Prostate gland (tissue), 2 donors: ENCODE results near the gene DMBT1. TPM values are rescaled to one million over a fixed set of nuclear protein-coding genes. Genes with fewer than 3 reads are reported as not detected.

Experiments used
- DNase-seq: peaks from one replicate; pipeline ENCODE4 v3.0.0-alpha.2; 2019; ENCODE audit warnings: low spot score
- H3K27ac ChIP-seq, 2 donors: fragments of 200-600 bp; sonication (generic); 2 replicates each; pipeline ENCODE4 v1.5.1; 2017 to 2019
- H3K27me3 ChIP-seq: fragments of 200-600 bp; sonication (generic); replicated peaks from 2 replicates; pipeline ENCODE4 v1.5.1; 2019; ENCODE audit not compliant: insufficient read depth
- H3K36me3 ChIP-seq, 2 donors: fragments of 200-600 bp; sonication (generic); 1 replicate in 1 of 2; 2 replicates in 1 of 2; pipeline versions ENCODE4 v1.5.1 to v1.8.1; 2017 to 2019
- H3K4me1 ChIP-seq: fragments of 200-600 bp; sonication (generic); replicated peaks from 2 replicates; pipeline ENCODE4 v1.5.1; 2019
- H3K4me3 ChIP-seq, 2 donors: fragments of 200-600 bp; sonication (generic); 2 replicates each; pipeline ENCODE4 v1.5.1; 2017 to 2019
- H3K9me3 ChIP-seq: fragments of 200-600 bp; sonication (generic); 2 replicates; pipeline ENCODE4 v1.5.1; 2017
- CTCF ChIP-seq, 4 experiments: fragments of 200-600 bp in 2 of 4; fragments of 450-650 bp in 2 of 4; sonication (generic) in 2 of 4; IDR thresholded peaks; 1 replicate in 3 of 4; 2 replicates in 1 of 4; pipeline ENCODE4 v1.5.1; 2016 to 2019; ENCODE audit warnings: antibody characterized with exemption in 4 of 4, mild to moderate bottlenecking in 2 of 4, moderate library complexity in 2 of 4
- POLR2A ChIP-seq: fragments of 450-650 bp; IDR thresholded peaks from one replicate; pipeline ENCODE4 v1.6.1; 2016; ENCODE audit warnings: antibody characterized with exemption, mild to moderate bottlenecking
- POLR2AphosphoS5 ChIP-seq: sonication (generic); formaldehyde crosslinking; IDR thresholded peaks from one replicate; pipeline ENCODE4 v1.6.1; 2017; ENCODE audit warnings: antibody characterized with exemption
- WGBS: methylation state at CpG from one replicate; pipeline ENCODE4 v1.1.5; 2018; 5-methylcytosine and 5-hydroxymethylcytosine counted together
- intact Hi-C: fragments of 100-400 bp; cut with DNase I; formaldehyde crosslinking; loops from one replicate; pipeline ENCODE4 v1.14.2; 2022
- total RNA-seq, 2 donors: library from RNA; depleted of rRNA; stranded (reverse); fragments of >200 nt; gene quantifications; one replicate each; pipeline ENCODE4 v1.1.0, GENCODE V29; 2016

DMBT1 gene
- total RNA-seq, 2 donors from 2014 or later = 0.51 to 4.6 TPM

- Histone ChIP-seq H3K27ac (no peak overlapping the region), H3K4me3 (no peak overlapping the region), H3K36me3 (no peaks in the 10 kb centered on the region), H3K4me1 (no peaks in the 10 kb centered on the region), H3K27me3 (no peaks in the 10 kb centered on the region), H3K9me3 (no peaks in the 10 kb centered on the region)
- TF ChIP-seq POLR2A (no peak), POLR2AphosphoS5 (no peak), CTCF (IDR thresholded peaks at IDR 0.05) (no peak)
- DNase-seq = no peak
- intact Hi-C loops = no loop called here
These were observed 117.7 kb downstream of the DMBT1 start for GRCh38 chr10:122678266-122678665.

GRCh38 chr10:122682522-122682921 lies 122.0 kb downstream of the DMBT1 start:
- no peaks in the 10 kb centered on the region for H3K27me3 ChIP-seq
- no peaks in the 10 kb centered on the region for H3K4me1 ChIP-seq
- H3K36me3 ChIP-seq = no peaks in the 10 kb centered on the region
- WGBS = 79% methylated on average over 5 of the region's 5 CpGs
- no peaks in the 10 kb centered on the region for H3K9me3 ChIP-seq
- H3K4me3 ChIP-seq = no peak overlapping the region
- intact Hi-C loops = no loop called here
- no peak overlapping the region for H3K27ac ChIP-seq
- no peak for DNase-seq
- TF ChIP-seq POLR2A = no peak
- no peak for TF ChIP-seq CTCF (IDR thresholded peaks at IDR 0.05)
- no peak for TF ChIP-seq POLR2AphosphoS5

GRCh38 chr10:122688293-122688989 lies 127.9 kb downstream of the DMBT1 start:
- 72% methylated on average over 6 of the region's 6 CpGs for WGBS
- peak in 3 of 4 experiments; percentile 14 to 25 (median 22) for TF ChIP-seq CTCF (IDR thresholded peaks at IDR 0.05)
- TF ChIP-seq POLR2A = no peak
- no peak overlapping the region for H3K27ac ChIP-seq
- H3K36me3 ChIP-seq = no peaks in the 10 kb centered on the region
- H3K27me3 ChIP-seq = no peaks in the 10 kb centered on the region
- DNase-seq = no peak
- no peaks in the 10 kb centered on the region for H3K4me1 ChIP-seq
- H3K9me3 ChIP-seq = no peaks in the 10 kb centered on the region
- H3K4me3 ChIP-seq = no peak overlapping the region
- intact Hi-C loops = no loop called here

- no peaks in the 10 kb centered on the region for H3K36me3 ChIP-seq
- DNase-seq = no peak
- 44% methylated on average over 6 of the region's 6 CpGs for WGBS
- H3K9me3 ChIP-seq = no peaks in the 10 kb centered on the region
- no peaks in the 10 kb centered on the region for H3K27me3 ChIP-seq
- H3K27ac ChIP-seq = no peak overlapping the region
- no peaks in the 10 kb centered on the region for H3K4me1 ChIP-seq
- no peak overlapping the region for H3K4me3 ChIP-seq
- intact Hi-C loops = no loop called here
- no peak for TF ChIP-seq CTCF (IDR thresholded peaks at IDR 0.05)
These were observed 128.7 kb downstream of the DMBT1 start for GRCh38 chr10:122689146-122689820.

- no peak overlapping the region for H3K27ac ChIP-seq
- H3K36me3 ChIP-seq = no peaks in the 10 kb centered on the region
- 75% methylated on average over 5 of the region's 5 CpGs for WGBS
- DNase-seq = no peak
- H3K9me3 ChIP-seq = no peaks in the 10 kb centered on the region
- no peaks in the 10 kb centered on the region for H3K4me1 ChIP-seq
- TF ChIP-seq POLR2AphosphoS5 = no peak
- TF ChIP-seq POLR2A = no peak
- H3K4me3 ChIP-seq = no peak overlapping the region
- H3K27me3 ChIP-seq = no peaks in the 10 kb centered on the region
- intact Hi-C loops = no loop called here
These were observed 132.2 kb downstream of the DMBT1 start for GRCh38 chr10:122692744-122693143.

Other genes starting within 250 kb of the DMBT1 start
- gene PLEKHA1, start 186.0 kb upstream of the DMBT1 start, total RNA-seq = 10 to 100 TPM; 24.2 to 35.2 TPM
- 1 to 10 TPM in 1 of 2 donors, not detected in 1; 1.1 TPM for gene ARMS2, start 106.1 kb upstream of the DMBT1 start, total RNA-seq
- 10 to 100 TPM; 41.4 to 61.8 TPM for gene HTRA1, start 99.2 kb upstream of the DMBT1 start, total RNA-seq
- gene C10orf120, start 139.1 kb downstream of the DMBT1 start, total RNA-seq = under 1 TPM in 1 of 2 donors, not detected in 1; 0.57 TPM